Measurements from ENCODE around the gene C1orf167. TPM values are rescaled to one million over a fixed set of nuclear protein-coding genes. Genes with fewer than 3 reads are reported as not detected.

The C1orf167 gene
- total RNA-seq, 1 experiment from 2014 or later, result 0.39 TPM

DNA sequence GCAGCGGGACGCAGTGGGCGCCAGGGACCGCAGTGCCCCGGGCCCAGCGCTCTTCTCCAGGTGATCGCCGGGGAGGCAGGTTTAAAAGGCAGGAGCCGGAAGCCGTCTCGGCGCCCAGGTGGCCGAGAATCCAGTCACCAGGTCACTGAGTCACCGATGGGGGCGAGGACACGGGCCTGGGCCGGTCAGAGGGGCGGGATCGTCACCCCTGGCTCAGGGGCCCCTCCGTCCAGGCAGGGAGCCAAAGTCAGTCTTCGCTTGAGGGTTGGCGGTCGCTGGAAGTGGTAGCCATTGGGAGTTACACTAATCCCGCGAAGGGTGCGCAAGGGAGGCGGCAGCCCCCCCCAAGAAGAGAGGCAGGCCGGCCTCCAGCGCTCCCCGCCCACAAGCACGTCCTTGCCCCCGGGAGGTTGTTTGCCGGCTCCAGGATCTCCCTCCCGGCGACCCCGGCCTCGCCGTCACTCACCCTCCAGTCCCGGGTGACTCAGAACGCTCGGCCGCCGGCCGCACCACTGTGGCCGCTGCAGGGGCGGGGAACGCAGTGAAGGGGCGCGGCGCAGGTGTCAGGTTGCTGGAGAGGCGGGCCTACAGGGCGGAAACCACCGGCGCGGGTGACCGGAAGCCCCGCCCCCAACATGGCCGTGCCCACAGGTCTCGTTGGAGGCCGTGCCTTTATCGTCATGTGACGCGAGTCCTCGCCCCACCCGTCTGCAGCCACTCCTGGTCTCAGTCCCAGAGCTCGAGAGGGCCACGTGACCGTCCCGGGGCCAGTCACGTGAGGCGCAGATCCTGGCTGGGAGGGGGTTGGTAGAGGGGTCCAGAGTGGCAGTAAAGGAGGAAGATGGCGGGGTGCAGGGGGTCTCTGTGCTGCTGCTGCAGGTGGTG lies 43.7 kb downstream of the C1orf167 start, which contains the start of the genes CLCN6 and MTHFR:
Gene CLCN6 (plus strand): TSS at position 770 of the 885 bp plus-strand sequence. CDS start 72 bp downstream, at position 842.
Gene MTHFR (minus strand): TSS at position 543 of the 885 bp plus-strand sequence. CDS start 2,848 bp downstream, outside the sequence.
- Histone ChIP-seq H4K91ac (ENCODE audit: insufficient read length, low read depth, low read length) (no peak within 1 kb of the TSS), H2BK15ac (ENCODE audit: low read depth, low read length) (no peak within 1 kb of the TSS), H2BK120ac (ENCODE audit: low read depth, low read length, poor library complexity, severe bottlenecking) (no peak within 1 kb of the TSS), H3K14ac (ENCODE audit: insufficient read depth, low read length) (peak within 1 kb of the TSS; percentile 59), H3K4me1 (ENCODE audit: insufficient read depth, low read length) (peaks cover 3% of the 10 kb centered on the region; the same call in 1 of the 2 replicates), H4K20me1 (ENCODE audit: control insufficient read depth, insufficient read depth, insufficient read length) (no peaks in the 10 kb centered on the region), H4K5ac (ENCODE audit: insufficient read length, low read depth, low read length) (no peak within 1 kb of the TSS), H2BK20ac (ENCODE audit: low read depth, low read length, poor library complexity, severe bottlenecking) (no peak within 1 kb of the TSS), H3K23ac (ENCODE audit: insufficient read length, low read depth, low read length) (no peak within 1 kb of the TSS), H3K4me2 (ENCODE audit: insufficient read depth, insufficient read length, low read length) (peak within 1 kb of the TSS; percentile 92), H3K56ac (ENCODE audit: insufficient read length, low read depth, low read length) (no peak within 1 kb of the TSS), H4K8ac (replicated peaks; ENCODE audit: insufficient read length, low read depth, low read length) (no peak within 1 kb of the TSS), H3K27ac (ENCODE audit: insufficient read length, low read depth, low read length) (no peak within 1 kb of the TSS), H3K79me2 (ENCODE audit: insufficient read depth, low read length) (peaks cover 7% of the 10 kb centered on the region; the same call in 1 of the 2 replicates), H2BK12ac (ENCODE audit: insufficient read length, low read depth, low read length) (no peak within 1 kb of the TSS), H3K9ac (ENCODE audit: extremely low read depth, insufficient read length, low read length) (peak within 1 kb of the TSS; percentile 70), H3K27me3 (ENCODE audit: insufficient read depth, low read length) (no peaks in the 10 kb centered on the region), H2BK5ac (ENCODE audit: insufficient read length, low read length) (no peak within 1 kb of the TSS), H3K4ac (ENCODE audit: low read depth, low read length) (no peak within 1 kb of the TSS), H3K9me3 (ENCODE audit: control insufficient read depth, low read depth, low read length) (no peaks in the 10 kb centered on the region), H3K79me1 (ENCODE audit: insufficient read depth, low read depth, low read length, poor library complexity, severe bottlenecking) (no peaks in the 10 kb centered on the region), H3T11ph (ENCODE audit: low read length) (no peak within 1 kb of the TSS), H3K23me2 (ENCODE audit: insufficient read length, low read depth, low read length, poor library complexity, severe bottlenecking) (peaks cover 13% of the 10 kb centered on the region), H2AK5ac (ENCODE audit: insufficient read length, low read length) (no peak within 1 kb of the TSS), H3K18ac (ENCODE audit: insufficient read length, low read depth, low read length) (peak within 1 kb of the TSS; percentile 50), H2AFZ (ENCODE audit: low read length) (no peak within 1 kb of the TSS)
- H3K27ac Mint-ChIP-seq, result peak within 1 kb of the TSS; percentile 99 to 100 (median 99)
- H3K36me3 Mint-ChIP-seq (ENCODE audit: insufficient read depth in 1 of 3, low read depth in 3 of 3), result peaks cover 23 to 44% (median 33%) of the 10 kb centered on the region in 3 experiments
- WGBS (ENCODE audit: extremely low coverage, insufficient read length, low lambda C conversion rate), result no CpG with 5 or more reads among the region's 72 CpGs
- H3K9me3 Mint-ChIP-seq, result no peaks in the 10 kb centered on the region
- TF ChIP-seq, protein P1, sequence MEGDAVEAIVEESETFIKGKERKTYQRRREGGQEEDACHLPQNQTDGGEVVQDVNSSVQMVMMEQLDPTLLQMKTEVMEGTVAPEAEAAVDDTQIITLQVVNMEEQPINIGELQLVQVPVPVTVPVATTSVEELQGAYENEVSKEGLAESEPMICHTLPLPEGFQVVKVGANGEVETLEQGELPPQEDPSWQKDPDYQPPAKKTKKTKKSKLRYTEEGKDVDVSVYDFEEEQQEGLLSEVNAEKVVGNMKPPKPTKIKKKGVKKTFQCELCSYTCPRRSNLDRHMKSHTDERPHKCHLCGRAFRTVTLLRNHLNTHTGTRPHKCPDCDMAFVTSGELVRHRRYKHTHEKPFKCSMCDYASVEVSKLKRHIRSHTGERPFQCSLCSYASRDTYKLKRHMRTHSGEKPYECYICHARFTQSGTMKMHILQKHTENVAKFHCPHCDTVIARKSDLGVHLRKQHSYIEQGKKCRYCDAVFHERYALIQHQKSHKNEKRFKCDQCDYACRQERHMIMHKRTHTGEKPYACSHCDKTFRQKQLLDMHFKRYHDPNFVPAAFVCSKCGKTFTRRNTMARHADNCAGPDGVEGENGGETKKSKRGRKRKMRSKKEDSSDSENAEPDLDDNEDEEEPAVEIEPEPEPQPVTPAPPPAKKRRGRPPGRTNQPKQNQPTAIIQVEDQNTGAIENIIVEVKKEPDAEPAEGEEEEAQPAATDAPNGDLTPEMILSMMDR (conservative IDR thresholded peaks at IDR 0.05), result no peak
- H3K4me3 Mint-ChIP-seq, result peak within 1 kb of the TSS; percentile 98 to 99
- peak; percentile 100 for DNase-seq
- no peaks in the 10 kb centered on the region; the same call in 1 of the 2 replicates for H3K27me3 Mint-ChIP-seq (ENCODE audit: low read depth)
- peaks cover 36 to 48% of the 10 kb centered on the region in 2 experiments for H3K4me1 Mint-ChIP-seq
